Measurements from ENCODE around the gene MUTYH. TPM values are rescaled to one million over a fixed set of nuclear protein-coding genes. Genes with fewer than 3 reads are reported as not detected.

The MUTYH gene
- total and polyA plus RNA-seq, 9 of the 15 experiments (the other 6 are each of a cell fraction or from before 2014, with no cell fraction given) = 3.4 to 53.5 (median 29.0) TPM

DNA sequence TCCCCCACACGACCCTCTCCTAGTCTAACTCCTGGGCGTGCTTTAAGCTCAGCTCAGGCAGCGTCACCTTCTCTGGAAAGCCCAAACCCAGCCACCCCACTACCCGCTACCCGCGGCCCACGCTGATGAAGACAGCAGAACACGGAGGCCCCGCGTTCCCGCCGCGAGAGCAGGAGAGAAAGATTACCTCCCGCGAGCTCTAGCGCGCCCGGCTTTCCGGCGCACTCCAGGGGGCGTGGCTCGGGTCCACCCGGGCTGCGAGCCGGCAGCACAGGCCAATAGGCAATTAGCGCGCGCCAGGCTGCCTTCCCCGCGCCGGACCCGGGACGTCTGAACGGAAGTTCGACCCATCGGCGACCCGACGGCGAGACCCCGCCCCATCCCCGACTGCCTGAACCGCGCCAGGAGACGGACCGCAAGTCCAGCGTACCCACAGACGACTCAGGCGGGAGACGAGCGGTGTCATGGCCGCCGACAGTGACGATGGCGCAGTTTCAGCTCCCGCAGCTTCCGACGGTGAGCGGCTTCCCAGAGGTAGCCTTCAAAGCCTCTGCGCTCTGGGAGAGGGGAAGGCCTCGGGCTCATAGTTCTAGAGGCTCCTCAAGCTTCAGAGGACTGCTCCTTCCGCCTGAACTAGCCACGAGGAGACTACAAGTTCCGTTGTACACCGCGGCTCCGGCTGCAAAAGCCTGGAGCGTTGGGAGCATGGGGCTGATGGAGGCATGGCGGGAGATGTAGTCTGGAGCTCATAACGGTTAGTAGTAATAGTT, at the start of gene MUTYH, which contains the start of gene TOE1 (continued):
- TF ChIP-seq, protein P1, sequence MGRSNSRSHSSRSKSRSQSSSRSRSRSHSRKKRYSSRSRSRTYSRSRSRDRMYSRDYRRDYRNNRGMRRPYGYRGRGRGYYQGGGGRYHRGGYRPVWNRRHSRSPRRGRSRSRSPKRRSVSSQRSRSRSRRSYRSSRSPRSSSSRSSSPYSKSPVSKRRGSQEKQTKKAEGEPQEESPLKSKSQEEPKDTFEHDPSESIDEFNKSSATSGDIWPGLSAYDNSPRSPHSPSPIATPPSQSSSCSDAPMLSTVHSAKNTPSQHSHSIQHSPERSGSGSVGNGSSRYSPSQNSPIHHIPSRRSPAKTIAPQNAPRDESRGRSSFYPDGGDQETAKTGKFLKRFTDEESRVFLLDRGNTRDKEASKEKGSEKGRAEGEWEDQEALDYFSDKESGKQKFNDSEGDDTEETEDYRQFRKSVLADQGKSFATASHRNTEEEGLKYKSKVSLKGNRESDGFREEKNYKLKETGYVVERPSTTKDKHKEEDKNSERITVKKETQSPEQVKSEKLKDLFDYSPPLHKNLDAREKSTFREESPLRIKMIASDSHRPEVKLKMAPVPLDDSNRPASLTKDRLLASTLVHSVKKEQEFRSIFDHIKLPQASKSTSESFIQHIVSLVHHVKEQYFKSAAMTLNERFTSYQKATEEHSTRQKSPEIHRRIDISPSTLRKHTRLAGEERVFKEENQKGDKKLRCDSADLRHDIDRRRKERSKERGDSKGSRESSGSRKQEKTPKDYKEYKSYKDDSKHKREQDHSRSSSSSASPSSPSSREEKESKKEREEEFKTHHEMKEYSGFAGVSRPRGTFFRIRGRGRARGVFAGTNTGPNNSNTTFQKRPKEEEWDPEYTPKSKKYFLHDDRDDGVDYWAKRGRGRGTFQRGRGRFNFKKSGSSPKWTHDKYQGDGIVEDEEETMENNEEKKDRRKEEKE (IDR thresholded peaks at IDR 0.05; ENCODE audit: borderline replicate concordance in 1 of 2, control insufficient read depth in 1 of 2, low read depth in 2 of 2, low read length in 1 of 2) = peak in 1 of 2 experiments; percentile 28; a peak in 1 of 4 replicates
- TF ChIP-seq, protein P2, sequence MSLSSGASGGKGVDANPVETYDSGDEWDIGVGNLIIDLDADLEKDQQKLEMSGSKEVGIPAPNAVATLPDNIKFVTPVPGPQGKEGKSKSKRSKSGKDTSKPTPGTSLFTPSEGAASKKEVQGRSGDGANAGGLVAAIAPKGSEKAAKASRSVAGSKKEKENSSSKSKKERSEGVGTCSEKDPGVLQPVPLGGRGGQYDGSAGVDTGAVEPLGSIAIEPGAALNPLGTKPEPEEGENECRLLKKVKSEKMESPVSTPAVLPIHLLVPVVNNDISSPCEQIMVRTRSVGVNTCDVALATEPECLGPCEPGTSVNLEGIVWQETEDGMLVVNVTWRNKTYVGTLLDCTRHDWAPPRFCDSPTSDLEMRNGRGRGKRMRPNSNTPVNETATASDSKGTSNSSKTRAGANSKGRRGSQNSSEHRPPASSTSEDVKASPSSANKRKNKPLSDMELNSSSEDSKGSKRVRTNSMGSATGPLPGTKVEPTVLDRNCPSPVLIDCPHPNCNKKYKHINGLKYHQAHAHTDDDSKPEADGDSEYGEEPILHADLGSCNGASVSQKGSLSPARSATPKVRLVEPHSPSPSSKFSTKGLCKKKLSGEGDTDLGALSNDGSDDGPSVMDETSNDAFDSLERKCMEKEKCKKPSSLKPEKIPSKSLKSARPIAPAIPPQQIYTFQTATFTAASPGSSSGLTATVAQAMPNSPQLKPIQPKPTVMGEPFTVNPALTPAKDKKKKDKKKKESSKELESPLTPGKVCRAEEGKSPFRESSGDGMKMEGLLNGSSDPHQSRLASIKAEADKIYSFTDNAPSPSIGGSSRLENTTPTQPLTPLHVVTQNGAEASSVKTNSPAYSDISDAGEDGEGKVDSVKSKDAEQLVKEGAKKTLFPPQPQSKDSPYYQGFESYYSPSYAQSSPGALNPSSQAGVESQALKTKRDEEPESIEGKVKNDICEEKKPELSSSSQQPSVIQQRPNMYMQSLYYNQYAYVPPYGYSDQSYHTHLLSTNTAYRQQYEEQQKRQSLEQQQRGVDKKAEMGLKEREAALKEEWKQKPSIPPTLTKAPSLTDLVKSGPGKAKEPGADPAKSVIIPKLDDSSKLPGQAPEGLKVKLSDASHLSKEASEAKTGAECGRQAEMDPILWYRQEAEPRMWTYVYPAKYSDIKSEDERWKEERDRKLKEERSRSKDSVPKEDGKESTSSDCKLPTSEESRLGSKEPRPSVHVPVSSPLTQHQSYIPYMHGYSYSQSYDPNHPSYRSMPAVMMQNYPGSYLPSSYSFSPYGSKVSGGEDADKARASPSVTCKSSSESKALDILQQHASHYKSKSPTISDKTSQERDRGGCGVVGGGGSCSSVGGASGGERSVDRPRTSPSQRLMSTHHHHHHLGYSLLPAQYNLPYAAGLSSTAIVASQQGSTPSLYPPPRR (CRISPR knock-in tag; IDR thresholded peaks at IDR 0.05; ENCODE audit: borderline replicate concordance) = peak; percentile 87; the same call in 1 of the 2 replicates
- TF ChIP-seq, protein P3, sequence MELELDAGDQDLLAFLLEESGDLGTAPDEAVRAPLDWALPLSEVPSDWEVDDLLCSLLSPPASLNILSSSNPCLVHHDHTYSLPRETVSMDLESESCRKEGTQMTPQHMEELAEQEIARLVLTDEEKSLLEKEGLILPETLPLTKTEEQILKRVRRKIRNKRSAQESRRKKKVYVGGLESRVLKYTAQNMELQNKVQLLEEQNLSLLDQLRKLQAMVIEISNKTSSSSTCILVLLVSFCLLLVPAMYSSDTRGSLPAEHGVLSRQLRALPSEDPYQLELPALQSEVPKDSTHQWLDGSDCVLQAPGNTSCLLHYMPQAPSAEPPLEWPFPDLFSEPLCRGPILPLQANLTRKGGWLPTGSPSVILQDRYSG (tag; conservative IDR thresholded peaks at IDR 0.05; ENCODE audit: low read depth) = no peak; the same call in 1 of the 2 replicates
- TF ChIP-seq ZNF586 (CRISPR knock-in tag; conservative IDR thresholded peaks at IDR 0.05) (no peak), EP300 (IDR thresholded peaks at IDR 0.05; ENCODE audit: low read length) (no peak; the same call in 1 of the 2 replicates), BCL6 (CRISPR knock-in tag; IDR thresholded peaks at IDR 0.05) (no peak), ZNF224 (CRISPR knock-in tag; IDR thresholded peaks at IDR 0.05) (no peak), RFX7 (CRISPR knock-in tag; IDR thresholded peaks at IDR 0.05) (no peak), LEF1 (IDR thresholded peaks at IDR 0.05) (no peak), ZNF551 (CRISPR knock-in tag; IDR thresholded peaks at IDR 0.05) (no peak), NCOA6 (IDR thresholded peaks at IDR 0.05) (peak; percentile 99), RBM15 (IDR thresholded peaks at IDR 0.05; ENCODE audit: insufficient read depth, low read length) (no peak)
- TF ChIP-seq, protein P4, sequence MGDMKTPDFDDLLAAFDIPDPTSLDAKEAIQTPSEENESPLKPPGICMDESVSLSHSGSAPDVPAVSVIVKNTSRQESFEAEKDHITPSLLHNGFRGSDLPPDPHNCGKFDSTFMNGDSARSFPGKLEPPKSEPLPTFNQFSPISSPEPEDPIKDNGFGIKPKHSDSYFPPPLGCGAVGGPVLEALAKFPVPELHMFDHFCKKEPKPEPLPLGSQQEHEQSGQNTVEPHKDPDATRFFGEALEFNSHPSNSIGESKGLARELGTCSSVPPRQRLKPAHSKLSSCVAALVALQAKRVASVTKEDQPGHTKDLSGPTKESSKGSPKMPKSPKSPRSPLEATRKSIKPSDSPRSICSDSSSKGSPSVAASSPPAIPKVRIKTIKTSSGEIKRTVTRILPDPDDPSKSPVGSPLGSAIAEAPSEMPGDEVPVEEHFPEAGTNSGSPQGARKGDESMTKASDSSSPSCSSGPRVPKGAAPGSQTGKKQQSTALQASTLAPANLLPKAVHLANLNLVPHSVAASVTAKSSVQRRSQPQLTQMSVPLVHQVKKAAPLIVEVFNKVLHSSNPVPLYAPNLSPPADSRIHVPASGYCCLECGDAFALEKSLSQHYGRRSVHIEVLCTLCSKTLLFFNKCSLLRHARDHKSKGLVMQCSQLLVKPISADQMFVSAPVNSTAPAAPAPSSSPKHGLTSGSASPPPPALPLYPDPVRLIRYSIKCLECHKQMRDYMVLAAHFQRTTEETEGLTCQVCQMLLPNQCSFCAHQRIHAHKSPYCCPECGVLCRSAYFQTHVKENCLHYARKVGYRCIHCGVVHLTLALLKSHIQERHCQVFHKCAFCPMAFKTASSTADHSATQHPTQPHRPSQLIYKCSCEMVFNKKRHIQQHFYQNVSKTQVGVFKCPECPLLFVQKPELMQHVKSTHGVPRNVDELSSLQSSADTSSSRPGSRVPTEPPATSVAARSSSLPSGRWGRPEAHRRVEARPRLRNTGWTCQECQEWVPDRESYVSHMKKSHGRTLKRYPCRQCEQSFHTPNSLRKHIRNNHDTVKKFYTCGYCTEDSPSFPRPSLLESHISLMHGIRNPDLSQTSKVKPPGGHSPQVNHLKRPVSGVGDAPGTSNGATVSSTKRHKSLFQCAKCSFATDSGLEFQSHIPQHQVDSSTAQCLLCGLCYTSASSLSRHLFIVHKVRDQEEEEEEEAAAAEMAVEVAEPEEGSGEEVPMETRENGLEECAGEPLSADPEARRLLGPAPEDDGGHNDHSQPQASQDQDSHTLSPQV (IDR thresholded peaks at IDR 0.05) = peak; percentile 53; the same call in 1 of the 2 replicates

All from K562 (cell line).